ENCODE results near the gene AUTS2. TPM values are rescaled to one million over a fixed set of nuclear protein-coding genes. Genes with fewer than 3 reads are reported as not detected.

The AUTS2 gene
- total RNA-seq, 1 experiment from 2014 or later: 42.1 TPM

DNA sequence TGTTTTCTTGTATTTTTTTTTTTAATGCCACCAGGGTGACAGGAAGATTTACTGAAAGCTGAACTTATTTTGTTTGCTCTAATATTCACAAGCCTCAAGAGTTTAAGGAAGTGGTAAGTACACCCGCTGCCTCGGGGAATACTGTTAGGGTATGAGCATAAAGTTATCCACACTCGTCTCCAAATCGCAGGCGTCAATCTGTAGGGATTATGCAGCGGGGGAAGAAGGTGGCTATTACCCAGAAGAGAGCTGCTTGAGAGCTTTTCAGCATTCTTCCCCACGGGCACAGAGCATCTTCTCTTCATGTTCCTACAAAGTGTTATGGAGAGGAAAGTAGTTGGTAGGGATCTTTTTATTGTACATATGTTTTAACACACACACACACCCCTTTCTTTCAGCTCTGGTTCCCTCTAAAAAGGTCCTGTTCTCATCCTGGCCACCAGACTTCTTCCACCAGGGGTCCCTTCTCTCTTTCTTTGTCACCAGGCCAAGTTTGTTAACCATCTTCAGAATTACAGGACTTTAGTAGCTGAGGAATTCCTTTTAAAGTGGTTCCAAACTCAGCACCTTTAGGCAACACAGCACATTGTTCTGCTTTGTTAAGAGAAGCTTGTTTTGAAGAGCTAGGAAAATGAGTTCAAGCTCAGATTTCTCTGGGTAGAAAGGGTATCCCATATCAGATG, 1122.1 kb downstream of the AUTS2 start:
- Histone ChIP-seq H3K36me3 (ENCODE audit: insufficient read depth, low read length, poor library complexity, severe bottlenecking) (no peaks in the 10 kb centered on the region), H3K27me3 (replicated peaks; ENCODE audit: insufficient read depth, low read depth, low read length, poor library complexity) (no peaks in the 10 kb centered on the region), H3K4me3 (ENCODE audit: low read depth, low read length, poor library complexity, severe bottlenecking) (no peak overlapping the region), H3K4me1 (ENCODE audit: insufficient read depth, low read length, poor library complexity, severe bottlenecking) (peaks cover 20% of the 10 kb centered on the region), H3K27ac (ENCODE audit: low read depth, low read length, poor library complexity, severe bottlenecking) (no peak overlapping the region), H3K9me3 (ENCODE audit: low read depth, low read length, poor library complexity, severe bottlenecking) (no peaks in the 10 kb centered on the region)
- CTCF ChIA-PET: interaction anchor here (0.5 kb wide), 1 partner anchor 26 kb away, joined by 6 read pairs; no protein-coding TSS in a partner anchor
- POLR2A ChIA-PET (ENCODE audit: low non-redundant PET): no interaction called here
- TF ChIP-seq, protein P1, sequence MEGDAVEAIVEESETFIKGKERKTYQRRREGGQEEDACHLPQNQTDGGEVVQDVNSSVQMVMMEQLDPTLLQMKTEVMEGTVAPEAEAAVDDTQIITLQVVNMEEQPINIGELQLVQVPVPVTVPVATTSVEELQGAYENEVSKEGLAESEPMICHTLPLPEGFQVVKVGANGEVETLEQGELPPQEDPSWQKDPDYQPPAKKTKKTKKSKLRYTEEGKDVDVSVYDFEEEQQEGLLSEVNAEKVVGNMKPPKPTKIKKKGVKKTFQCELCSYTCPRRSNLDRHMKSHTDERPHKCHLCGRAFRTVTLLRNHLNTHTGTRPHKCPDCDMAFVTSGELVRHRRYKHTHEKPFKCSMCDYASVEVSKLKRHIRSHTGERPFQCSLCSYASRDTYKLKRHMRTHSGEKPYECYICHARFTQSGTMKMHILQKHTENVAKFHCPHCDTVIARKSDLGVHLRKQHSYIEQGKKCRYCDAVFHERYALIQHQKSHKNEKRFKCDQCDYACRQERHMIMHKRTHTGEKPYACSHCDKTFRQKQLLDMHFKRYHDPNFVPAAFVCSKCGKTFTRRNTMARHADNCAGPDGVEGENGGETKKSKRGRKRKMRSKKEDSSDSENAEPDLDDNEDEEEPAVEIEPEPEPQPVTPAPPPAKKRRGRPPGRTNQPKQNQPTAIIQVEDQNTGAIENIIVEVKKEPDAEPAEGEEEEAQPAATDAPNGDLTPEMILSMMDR (conservative IDR thresholded peaks at IDR 0.05; ENCODE audit: low read depth, low read length): no peak; the same call in 1 of the 2 replicates
- no peak for TF ChIP-seq EZH2 (IDR thresholded peaks at IDR 0.05; ENCODE audit: borderline replicate concordance, low read depth, low read length, poor library complexity, severe bottlenecking)
- no peak for DNase-seq (ENCODE audit: low spot score)
- BruUV-seq (replicated peaks): no TSS peak
- intact Hi-C loops (cut with micrococcal nuclease; ENCODE audit: unreplicated experiment): no loop called here

DNA sequence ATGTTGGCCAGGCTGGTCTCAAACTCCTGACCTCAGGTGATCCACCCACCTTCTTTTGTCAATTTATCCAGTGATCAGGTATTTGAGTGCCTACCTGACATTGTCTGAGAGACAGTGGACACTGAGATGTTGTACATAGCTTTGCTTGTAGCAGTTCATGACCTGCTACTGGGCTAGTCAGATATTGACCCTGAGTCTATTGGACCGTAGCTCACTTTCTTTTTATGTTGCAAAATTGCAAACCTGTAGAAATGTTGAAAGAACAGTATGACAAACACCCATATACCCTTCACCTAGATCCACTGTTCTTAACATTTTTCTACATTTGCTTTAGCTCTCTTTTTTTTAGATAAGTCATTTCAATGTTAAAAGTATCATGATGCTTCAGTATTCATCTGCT, 1123.2 kb downstream of the AUTS2 start:
- intact Hi-C loops (cut with micrococcal nuclease; ENCODE audit: unreplicated experiment): no loop called here
- TF ChIP-seq EZH2 (IDR thresholded peaks at IDR 0.05; ENCODE audit: borderline replicate concordance, low read depth, low read length, poor library complexity, severe bottlenecking): no peak
- TF ChIP-seq, protein P1 (conservative IDR thresholded peaks at IDR 0.05; ENCODE audit: low read depth, low read length): no peak
- no TSS peak for BruUV-seq (replicated peaks)
- POLR2A ChIA-PET (ENCODE audit: low non-redundant PET): interaction anchor here (0.6 kb wide), 1 partner anchor 275 kb away, joined by 5 read pairs; no protein-coding TSS in a partner anchor
- H3K27me3 ChIP-seq (replicated peaks; ENCODE audit: insufficient read depth, low read depth, low read length, poor library complexity): no peaks in the 10 kb centered on the region
- CTCF ChIA-PET: no interaction called here
- no peak overlapping the region for H3K27ac ChIP-seq (ENCODE audit: low read depth, low read length, poor library complexity, severe bottlenecking)
- no peaks in the 10 kb centered on the region for H3K36me3 ChIP-seq (ENCODE audit: insufficient read depth, low read length, poor library complexity, severe bottlenecking)
- H3K4me3 ChIP-seq (ENCODE audit: low read depth, low read length, poor library complexity, severe bottlenecking): no peak overlapping the region
- peaks cover 20% of the 10 kb centered on the region for H3K4me1 ChIP-seq (ENCODE audit: insufficient read depth, low read length, poor library complexity, severe bottlenecking)
- H3K9me3 ChIP-seq (ENCODE audit: low read depth, low read length, poor library complexity, severe bottlenecking): no peaks in the 10 kb centered on the region
- DNase-seq (ENCODE audit: low spot score): no peak

DNA sequence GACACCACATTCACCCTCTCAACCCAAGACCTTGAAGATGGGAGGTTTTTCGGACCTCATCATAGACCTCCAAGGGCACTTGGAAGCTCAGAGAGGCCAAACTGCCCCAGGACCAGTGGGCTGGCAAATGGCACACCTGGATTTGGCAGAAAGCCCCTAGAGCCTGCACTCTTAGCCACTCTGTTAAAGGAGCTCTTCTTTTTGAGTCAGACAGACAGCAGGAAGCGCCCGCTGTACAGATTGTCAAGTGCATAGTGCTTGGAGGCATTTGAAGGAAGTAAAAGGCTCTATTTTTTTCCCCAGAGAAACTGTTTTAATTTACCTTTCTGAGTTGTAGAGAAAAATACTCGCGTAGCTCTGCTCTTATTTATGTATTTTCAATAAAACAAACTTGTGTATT, 1125.1 kb downstream of the AUTS2 start:
- Histone ChIP-seq H3K4me3 (ENCODE audit: low read depth, low read length, poor library complexity, severe bottlenecking) (no peak overlapping the region), H3K9me3 (ENCODE audit: low read depth, low read length, poor library complexity, severe bottlenecking) (no peaks in the 10 kb centered on the region), H3K27me3 (replicated peaks; ENCODE audit: insufficient read depth, low read depth, low read length, poor library complexity) (no peaks in the 10 kb centered on the region), H3K27ac (ENCODE audit: low read depth, low read length, poor library complexity, severe bottlenecking) (no peak overlapping the region), H3K4me1 (ENCODE audit: insufficient read depth, low read length, poor library complexity, severe bottlenecking) (peaks cover 19% of the 10 kb centered on the region), H3K36me3 (ENCODE audit: insufficient read depth, low read length, poor library complexity, severe bottlenecking) (no peaks in the 10 kb centered on the region)
- no peak for DNase-seq (ENCODE audit: low spot score)
- POLR2A ChIA-PET (ENCODE audit: low non-redundant PET): no interaction called here
- intact Hi-C loops (cut with micrococcal nuclease; ENCODE audit: unreplicated experiment): no loop called here
- TF ChIP-seq, protein P1 (conservative IDR thresholded peaks at IDR 0.05; ENCODE audit: low read depth, low read length): no peak
- TF ChIP-seq EZH2 (IDR thresholded peaks at IDR 0.05; ENCODE audit: borderline replicate concordance, low read depth, low read length, poor library complexity, severe bottlenecking): no peak
- BruUV-seq (replicated peaks): no TSS peak
- CTCF ChIA-PET: no interaction called here

Measured in A673 (cell line).